Measurements from ENCODE around the gene LRRTM1.

Gene LRRTM1

GRCh38 chr2:80329491-80329890, 24.9 kb upstream of the LRRTM1 start:
- Histone ChIP-seq H3K27ac (replicated peaks) (no peak overlapping the region), H3K27me3 (ENCODE audit: insufficient read depth, poor library complexity, severe bottlenecking) (no peaks in the 10 kb centered on the region), H3K4me3 (replicated peaks; ENCODE audit: insufficient read depth, low read length) (no peak overlapping the region)
- no peak for DNase-seq (ENCODE audit: low read depth in 1 of 2, low spot score in 1 of 2)
- TF ChIP-seq POLR2AphosphoS5 (IDR thresholded peaks at IDR 0.05; ENCODE audit: low read depth), result no peak
- TF ChIP-seq SPI1 (IDR thresholded peaks at IDR 0.05; ENCODE audit: borderline replicate concordance, low read depth), result no peak
- TF ChIP-seq CTCF (IDR thresholded peaks at IDR 0.05; ENCODE audit: insufficient read depth, low read length), result no peak
- TF ChIP-seq, protein P1, sequence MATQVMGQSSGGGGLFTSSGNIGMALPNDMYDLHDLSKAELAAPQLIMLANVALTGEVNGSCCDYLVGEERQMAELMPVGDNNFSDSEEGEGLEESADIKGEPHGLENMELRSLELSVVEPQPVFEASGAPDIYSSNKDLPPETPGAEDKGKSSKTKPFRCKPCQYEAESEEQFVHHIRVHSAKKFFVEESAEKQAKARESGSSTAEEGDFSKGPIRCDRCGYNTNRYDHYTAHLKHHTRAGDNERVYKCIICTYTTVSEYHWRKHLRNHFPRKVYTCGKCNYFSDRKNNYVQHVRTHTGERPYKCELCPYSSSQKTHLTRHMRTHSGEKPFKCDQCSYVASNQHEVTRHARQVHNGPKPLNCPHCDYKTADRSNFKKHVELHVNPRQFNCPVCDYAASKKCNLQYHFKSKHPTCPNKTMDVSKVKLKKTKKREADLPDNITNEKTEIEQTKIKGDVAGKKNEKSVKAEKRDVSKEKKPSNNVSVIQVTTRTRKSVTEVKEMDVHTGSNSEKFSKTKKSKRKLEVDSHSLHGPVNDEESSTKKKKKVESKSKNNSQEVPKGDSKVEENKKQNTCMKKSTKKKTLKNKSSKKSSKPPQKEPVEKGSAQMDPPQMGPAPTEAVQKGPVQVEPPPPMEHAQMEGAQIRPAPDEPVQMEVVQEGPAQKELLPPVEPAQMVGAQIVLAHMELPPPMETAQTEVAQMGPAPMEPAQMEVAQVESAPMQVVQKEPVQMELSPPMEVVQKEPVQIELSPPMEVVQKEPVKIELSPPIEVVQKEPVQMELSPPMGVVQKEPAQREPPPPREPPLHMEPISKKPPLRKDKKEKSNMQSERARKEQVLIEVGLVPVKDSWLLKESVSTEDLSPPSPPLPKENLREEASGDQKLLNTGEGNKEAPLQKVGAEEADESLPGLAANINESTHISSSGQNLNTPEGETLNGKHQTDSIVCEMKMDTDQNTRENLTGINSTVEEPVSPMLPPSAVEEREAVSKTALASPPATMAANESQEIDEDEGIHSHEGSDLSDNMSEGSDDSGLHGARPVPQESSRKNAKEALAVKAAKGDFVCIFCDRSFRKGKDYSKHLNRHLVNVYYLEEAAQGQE (IDR thresholded peaks at IDR 0.05; ENCODE audit: insufficient replicate concordance, low read depth), result no peak
- TF ChIP-seq GABPA (IDR thresholded peaks at IDR 0.05; ENCODE audit: low read depth), result no peak

- DNase-seq (ENCODE audit: low read depth in 1 of 2, low spot score in 1 of 2), result no peak
- Histone ChIP-seq H3K27me3 (ENCODE audit: insufficient read depth, poor library complexity, severe bottlenecking) (peaks cover 6% of the 10 kb centered on the region), H3K4me3 (replicated peaks; ENCODE audit: insufficient read depth, low read length) (no peak overlapping the region), H3K27ac (replicated peaks) (no peak overlapping the region)
- TF ChIP-seq GABPA (IDR thresholded peaks at IDR 0.05; ENCODE audit: low read depth), result no peak
- TF ChIP-seq POLR2AphosphoS5 (IDR thresholded peaks at IDR 0.05; ENCODE audit: low read depth), result no peak
- TF ChIP-seq, protein P1 (IDR thresholded peaks at IDR 0.05; ENCODE audit: insufficient replicate concordance, low read depth), result no peak
- no peak for TF ChIP-seq SPI1 (IDR thresholded peaks at IDR 0.05; ENCODE audit: borderline replicate concordance, low read depth)
- no peak for TF ChIP-seq CTCF (IDR thresholded peaks at IDR 0.05; ENCODE audit: insufficient read depth, low read length)
Measured at GRCh38 chr2:80328159-80328571, 23.6 kb upstream of the LRRTM1 start.

- no peak for TF ChIP-seq POLR2AphosphoS5 (IDR thresholded peaks at IDR 0.05; ENCODE audit: low read depth)
- no peak for TF ChIP-seq CTCF (IDR thresholded peaks at IDR 0.05; ENCODE audit: insufficient read depth, low read length)
- TF ChIP-seq GABPA (IDR thresholded peaks at IDR 0.05; ENCODE audit: low read depth), result no peak
- TF ChIP-seq, protein P1 (IDR thresholded peaks at IDR 0.05; ENCODE audit: insufficient replicate concordance, low read depth), result no peak
- no peak for TF ChIP-seq SPI1 (IDR thresholded peaks at IDR 0.05; ENCODE audit: borderline replicate concordance, low read depth)
- Histone ChIP-seq H3K27me3 (ENCODE audit: insufficient read depth, poor library complexity, severe bottlenecking) (peaks cover 9% of the 10 kb centered on the region), H3K27ac (replicated peaks) (no peak overlapping the region), H3K4me3 (replicated peaks; ENCODE audit: insufficient read depth, low read length) (no peak overlapping the region)
- no peak for DNase-seq (ENCODE audit: low read depth in 1 of 2, low spot score in 1 of 2)
Measured at GRCh38 chr2:80326861-80327260, 22.3 kb upstream of the LRRTM1 start.
